Activated CD4-positive, alpha-beta T cell treated with anti-CD3 and anti-CD28 coated beads for 24 hours (primary cell): ENCODE measurements around the gene NOXA1.

Source experiments
- DNase-seq, 2 donors: peaks; one replicate each; pipeline ENCODE4 v3.0.0-alpha.2; 2020; ENCODE audit warnings: low read depth in 2 of 2

NOXA1 gene

DNA sequence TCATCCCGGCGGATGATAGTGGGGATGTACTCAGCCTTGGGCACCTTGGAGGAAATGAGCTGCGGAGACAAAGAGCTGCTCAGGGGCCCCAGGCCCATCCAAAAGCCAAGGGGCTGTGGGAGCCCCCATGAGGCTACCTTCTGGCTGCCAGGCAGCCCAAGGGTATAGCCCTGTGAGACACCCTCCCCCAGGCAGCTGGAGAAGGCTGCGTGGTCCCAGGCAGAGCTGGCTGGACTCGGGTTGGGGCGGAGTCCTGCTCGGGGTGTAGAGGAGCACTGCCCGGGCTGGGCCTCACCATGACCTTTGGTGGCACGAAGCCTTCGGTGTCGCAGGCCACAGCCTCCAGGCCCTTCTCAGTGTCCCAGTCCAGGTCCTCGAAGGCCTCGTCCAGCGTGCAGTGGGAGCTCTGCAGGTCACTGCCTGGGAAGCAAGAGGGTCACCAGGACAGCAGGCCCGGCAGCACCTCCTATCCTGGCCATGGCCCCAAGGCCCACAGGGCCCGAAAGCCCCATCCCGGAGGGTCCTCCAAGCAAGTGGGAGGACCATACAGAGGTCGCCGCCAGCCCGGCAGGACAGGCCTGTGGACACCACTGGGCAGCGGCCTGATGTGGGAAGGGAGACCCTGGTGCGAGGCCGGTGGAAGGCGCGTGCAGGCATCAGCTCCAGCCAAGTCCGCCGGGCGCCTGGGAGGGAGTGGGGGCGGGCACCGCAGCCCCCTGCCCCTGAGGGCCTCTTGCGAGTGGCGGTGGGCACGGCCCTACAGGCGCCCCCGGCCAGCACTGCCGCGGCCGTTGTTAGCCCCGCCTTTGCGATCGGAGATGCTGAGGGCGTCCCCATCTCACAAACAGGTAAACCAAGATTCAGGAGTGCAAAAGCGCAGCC lies 29.8 kb downstream of the NOXA1 start:
- no peak for DNase-seq

DNA sequence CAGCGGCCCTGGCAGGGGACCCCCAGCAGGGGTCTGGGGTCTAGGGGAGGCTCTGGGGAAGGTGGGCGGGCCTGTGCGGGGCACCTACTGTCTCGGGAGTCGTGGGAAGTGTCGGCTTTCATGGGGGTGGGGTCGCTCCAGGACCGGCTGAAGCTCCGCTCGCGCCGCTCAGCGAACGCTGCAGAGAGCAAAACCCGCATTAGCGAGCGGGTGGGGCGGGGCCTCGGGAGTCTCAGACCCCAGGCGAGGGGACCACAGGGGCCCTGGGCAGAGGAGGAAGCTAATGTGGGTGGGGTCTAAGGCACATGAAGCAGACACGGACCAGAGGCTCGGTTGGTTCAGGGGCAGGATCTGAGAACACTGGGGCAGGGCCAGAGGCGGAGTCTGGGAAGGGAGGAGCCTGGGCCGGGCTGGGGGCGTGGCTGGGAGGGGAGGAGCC lies 30.5 kb downstream of the NOXA1 start:
- peak; percentile 41 for DNase-seq

DNA sequence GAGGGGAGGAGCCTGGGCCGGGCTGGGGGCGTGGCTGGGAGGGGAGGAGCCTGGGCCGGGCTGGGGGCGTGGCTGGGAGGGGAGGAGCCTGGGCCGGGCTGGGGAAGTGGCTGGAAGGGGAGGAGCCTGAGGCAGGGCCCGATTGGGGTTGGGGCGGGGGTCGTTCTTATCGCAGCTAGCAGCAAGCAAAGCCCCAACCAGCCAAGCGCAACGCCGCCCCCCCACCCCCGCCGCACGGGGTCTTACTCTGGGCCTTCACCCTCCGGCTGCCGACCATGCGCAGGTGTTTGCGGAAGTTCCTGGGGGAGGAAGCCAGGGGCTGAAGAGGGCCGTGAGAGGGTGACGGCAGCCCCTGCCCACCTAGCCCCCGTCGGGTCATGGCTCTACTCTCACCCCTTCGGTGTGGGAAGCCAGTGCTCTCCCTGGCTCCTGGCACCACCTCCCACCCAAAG lies 31.0 kb downstream of the NOXA1 start:
- no peak for DNase-seq

DNA sequence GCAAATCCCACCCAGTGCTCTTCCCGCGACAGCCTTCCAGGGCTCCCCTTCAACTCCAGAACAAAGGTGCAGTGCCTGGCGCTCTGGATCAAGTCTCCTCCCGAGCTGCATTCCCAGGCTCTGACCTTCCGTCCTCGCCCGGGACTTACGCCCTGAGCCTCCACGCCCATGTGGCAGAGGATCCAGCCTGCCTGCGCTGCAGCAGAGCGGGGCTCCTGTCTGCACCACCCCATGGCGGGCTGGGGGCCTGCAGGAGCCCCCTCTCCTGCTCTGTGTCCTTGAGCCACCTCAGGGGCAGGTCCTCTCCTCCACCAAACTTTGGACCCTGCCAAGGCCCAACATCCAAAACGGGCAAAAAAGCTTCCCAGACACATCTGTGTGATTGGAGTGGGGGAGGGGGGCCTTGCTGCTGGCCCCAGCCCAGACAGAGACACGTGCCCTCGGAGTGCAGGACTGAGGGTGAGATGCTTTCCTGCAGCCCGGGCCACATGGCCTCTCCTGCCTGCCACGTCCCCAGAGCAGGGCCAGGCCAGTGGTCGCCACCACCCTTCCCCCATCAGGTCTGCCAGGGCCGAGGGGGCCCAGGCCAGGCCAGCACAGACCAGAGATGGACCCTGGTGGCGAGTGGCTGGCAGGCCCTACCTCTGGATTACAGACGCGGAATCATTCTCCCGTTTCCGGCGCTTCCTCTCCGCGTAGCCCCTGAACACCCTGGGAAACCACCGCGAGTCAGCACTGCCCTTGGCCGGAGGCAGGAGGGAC lies 31.6 kb downstream of the NOXA1 start:
- DNase-seq, result no peak

DNA sequence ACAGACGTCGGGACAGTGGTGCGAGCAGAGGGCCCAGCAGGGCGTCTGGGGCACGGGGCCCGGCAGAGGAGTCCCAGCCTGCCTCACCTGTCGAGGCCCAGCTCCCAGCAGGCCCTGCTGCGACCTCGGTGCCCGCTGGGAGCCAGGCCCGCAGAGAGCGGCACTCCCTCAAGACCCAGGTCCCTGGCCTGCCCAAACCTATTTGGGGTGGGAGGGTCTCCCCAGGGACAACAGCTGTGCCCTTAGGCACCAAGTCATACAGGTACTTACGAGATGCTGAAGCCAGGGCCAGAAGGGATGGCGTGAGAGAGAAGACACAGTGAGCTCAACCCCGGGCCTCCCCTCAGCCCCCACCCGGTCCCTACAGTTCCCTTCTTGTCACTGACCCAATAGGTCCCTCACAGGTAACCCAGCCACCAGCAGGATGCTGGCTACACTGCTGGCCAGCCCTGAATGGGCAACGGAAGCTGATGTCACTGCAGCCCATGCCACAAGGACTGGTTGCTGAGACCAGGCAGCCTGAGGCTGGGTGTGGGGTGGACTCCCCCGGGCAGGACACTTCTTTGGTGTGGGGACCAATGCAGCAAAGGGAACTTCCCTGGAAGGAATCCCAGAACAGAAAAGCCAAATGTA lies 32.3 kb downstream of the NOXA1 start:
- DNase-seq, result no peak

DNA sequence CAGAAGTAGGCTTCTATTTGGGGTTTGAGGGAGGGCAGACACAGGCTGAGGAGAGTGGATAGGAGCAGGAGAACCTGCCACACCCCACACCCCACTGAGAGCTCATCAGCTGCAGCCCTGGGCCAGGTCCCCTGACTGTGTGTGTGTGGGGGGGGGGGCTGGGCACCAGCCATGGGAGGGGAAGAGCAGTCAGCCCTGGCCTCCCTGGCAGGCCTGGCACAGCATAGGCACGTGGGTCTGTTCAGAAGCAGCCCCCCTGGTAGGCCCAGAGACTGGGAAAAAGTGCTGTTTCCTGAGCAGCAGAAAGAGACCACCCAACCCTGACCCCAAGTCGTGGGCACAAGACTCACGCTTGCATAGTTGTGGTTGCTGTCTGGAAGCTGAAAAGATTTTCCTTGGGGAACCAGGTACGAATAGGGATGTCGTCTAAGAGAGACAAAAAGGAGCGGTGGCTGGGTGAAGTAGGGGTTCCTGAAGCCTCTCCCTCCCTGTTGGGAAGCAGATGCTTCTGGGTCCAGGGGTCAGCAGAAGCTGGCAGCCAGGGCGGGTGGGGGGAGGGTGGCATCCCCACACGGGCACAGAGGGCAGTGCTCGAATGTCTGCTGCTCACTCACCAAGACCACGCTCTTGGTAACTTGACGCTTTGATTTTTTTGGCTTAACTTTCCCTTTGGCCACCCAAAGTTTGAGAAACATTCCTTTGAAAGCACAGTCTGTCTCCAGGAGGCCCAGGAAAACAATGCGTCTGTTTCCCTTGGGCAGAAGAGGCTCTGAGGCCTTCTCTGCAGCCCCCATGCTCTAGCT lies 33.1 kb downstream of the NOXA1 start:
- DNase-seq, result no peak

DNA sequence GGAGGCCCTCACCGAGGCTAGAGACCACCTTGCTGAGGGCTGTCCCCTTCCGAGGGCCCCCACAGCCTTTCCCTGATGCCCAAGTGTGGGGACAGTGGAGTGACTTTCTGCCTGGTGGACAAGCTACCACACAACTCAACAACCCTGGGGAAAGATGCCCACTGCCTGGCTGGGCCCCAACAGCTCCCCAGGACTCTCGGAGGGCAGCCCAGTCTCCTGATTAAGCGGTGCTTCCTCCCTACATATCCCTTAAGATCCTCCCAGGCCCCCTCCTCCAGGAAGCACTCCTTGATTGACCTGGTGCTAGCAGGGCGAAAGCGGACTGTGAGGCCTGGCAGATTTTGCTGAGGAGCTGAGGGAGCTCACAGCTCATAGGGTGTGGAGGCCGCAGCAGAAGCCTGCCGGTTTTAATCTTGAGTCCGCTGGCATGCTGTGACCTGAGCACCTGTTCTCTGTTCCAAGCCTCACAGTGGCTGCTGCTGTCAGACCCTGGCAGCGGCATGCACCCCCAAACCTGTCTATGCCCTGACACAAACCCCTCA lies 33.7 kb downstream of the NOXA1 start:
- no peak for DNase-seq

DNA sequence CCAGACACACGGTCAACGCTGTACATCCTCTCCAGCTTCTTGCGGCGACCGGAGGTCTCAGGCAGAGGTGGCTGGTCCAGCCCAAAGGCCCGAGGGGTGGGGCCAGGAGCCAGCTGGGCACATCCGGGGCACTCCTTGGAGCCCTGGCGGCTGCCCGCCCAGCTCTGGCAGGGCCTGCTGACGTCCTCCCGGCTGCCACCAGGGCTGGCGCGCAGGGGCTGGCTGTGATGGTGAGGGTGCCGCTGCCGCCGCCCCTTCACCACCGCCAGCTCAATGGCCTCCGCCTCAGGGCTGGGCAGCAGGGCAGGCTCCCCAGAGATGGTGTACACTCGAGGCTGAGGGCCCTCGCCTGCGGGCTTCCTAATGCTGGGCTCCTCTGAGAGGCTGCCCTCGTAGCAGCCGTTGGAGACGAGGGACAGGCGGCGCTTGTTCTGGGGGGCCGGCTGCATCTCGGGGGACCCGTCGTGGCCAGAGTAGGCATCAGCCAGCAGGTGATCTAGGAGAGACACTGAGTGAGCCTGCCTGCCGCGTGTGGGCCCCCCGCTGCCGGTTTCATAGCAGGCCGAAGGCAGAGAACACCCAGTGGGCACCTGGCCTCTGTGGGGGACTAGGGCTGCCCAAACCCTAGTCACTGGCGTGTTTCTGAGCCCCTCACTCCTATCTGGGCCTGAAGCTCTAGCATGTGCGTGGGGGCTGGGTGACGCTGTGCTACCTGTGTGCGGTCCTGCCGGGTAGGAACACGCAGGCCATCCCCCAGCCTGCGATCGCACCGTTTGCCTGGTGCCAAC lies 34.4 kb downstream of the NOXA1 start:
- no peak for DNase-seq

DNA sequence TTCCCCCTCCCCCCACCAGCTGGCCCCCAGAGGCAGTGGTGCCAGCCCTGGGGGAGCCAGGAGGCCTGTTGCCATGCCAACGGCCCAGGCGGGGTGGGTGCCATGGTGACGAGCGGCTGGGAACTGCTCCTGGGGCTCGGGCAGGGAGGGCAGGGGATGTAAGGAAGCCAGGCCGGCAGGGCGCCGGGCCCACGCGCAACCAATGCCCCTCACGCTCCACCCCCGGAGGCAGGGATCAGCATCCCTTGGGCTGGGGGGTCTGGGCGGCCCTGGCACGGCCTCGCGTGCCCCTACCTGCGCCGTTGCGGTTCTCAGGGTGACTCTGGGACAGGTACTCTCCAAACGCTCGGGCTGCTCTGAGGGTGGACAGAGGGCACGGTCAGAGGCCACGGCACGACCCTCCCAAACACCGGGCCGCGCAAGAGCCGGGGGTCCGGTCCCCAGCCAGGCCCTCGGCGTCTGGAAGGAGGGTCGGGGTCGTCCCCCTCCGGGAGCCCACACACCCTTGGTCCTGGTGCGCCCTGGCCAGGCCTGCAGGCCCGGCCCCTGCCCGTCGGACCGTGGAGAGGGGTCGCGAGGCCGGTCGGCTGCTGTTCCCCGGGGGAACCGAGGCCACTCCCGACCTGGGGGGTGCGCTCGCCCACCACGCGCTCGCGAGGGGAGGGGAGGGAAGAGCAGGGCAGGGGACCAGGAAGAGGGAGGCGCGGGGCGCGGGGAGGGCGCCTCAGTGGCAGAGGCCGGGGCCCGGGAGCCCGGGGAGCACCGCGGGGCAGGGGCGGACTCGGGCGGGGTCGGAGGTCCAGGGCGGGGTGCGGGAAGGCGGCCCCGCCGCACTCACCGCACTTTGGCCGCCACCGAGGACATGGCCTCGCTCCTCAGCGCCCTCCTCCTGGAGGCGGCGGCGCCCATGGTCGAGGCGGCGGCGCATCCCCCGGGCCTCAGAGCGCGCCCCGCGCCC lies 35.3 kb downstream of the NOXA1 start:
- no peak for DNase-seq

DNA sequence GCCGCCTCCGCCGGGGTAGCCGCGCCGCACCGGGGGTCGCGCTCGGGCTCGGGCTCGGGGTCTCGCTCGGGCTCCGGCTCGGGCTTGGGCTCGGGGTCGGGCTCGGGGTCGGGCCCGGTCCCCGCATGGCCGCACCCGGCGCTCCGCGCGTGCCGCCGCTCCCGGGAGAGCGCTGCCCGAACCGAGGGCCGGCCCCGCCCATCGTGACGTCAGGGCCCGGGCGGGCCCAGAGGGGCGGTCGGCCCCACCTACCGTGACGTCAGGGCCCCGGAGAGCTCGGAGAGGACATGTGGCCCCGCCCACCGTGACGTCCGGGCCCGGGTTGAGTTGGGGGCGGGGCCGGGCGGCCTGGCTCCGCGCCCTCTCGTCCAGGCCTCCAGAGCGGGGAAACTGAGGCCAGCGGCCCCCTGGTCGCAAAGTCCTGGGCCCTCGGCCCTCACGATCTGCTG lies 36.0 kb downstream of the NOXA1 start, which contains the start of gene NSMF:
TSS of gene NSMF (minus strand) at position 183 of the 449 bp plus-strand sequence. CDS start 232 bp downstream, outside the sequence.
- peak; percentile 94 for DNase-seq

DNA sequence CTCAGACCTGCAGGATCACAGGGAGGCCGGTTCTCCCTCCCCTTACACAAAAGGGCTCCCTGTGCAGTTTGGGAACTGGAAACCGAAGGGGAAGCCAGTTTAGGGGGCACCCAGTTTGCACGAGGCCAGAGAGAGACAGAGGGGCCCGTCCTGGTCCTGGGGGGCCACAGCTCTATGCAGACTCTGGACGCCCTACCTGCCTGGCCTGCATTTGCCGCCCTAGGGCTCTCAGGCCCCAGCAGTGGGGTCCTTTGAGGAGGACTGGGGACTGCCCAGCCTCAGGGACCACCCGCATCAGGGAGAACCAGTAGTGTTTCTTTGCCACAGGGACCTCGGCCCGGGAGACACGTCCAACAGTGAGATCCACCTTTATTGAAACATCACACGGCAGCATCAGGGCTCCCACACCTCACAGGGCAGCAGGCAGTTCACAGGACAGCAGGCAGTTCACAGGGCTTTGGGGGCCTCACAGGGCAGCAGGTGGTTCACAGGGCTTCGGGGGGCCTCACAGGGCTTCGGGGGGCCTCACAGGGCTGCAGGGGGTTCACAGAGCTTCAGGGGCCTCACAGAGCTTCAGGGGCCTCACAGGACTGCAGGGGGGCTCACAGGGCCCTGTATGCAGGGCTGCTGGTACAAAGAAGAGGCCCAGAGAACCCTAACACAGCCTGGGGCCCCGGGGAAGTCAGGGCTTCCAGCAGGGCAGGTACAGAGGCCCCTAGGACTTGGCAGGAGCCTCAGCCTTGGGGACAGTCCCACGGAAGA lies 36.6 kb downstream of the NOXA1 start:
- no peak for DNase-seq

DNA sequence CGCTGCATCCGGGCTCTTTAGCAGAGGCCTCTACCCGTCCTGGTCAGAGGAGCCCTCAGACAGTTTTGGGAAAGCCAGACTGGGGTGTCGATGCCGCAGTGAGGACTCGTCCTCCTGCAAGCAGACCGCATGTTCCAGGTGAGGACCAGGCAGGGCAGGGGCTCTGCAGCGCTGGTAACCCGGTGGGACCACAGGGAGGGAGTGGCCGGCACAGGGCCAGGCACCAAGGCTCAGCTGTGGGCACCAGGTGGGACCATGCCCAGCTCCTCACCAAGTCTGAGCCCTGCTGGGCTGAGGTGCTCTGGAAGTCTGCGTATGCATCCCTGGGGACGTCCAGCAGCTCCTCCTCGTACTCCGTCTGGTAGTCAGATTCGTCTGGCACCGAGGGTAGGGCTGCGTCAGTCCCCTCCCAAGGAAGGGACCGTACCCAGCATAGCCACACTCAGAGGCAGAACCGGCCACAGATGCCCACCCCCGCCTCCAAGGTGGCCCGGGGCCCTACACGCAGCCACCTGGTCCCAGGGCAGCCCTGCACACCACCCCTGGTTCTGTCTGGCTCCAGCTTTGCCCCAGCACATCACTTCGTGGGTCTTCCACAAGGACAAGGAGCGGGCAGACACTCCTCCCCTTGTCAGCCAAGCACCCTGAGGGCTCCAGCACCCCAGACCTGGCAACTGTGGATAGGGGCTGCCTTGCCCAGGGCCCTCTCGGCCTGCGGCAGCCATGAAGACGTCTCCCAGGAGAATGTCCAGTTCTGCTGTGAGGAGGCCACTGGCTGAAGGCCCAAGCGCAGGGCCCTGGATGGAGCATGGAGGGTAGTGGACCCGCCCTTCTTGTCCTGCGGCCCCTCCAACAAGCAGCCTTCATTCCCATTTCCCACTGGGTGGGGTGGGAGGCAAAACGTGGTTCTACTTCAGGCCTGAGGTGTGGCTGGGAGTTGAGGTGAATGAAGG lies 37.4 kb downstream of the NOXA1 start:
- DNase-seq, result no peak

DNA sequence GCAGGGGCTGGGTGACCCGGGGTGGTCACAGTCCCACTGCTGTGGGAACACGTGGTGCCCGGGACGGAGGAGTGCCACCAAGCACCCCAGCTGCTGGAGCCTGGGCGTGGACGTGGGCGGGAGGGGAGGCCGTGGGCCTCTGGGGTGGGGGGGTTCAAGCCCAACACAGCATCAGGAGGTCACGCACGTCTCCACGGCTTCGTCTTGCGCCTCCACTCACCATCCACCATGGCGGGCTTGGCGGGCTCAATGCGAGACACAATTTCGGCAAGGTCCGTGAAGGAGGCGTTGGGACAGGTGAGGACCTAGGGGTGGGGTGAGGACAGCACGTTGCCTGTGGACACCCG lies 38.1 kb downstream of the NOXA1 start:
- no peak for DNase-seq

DNA sequence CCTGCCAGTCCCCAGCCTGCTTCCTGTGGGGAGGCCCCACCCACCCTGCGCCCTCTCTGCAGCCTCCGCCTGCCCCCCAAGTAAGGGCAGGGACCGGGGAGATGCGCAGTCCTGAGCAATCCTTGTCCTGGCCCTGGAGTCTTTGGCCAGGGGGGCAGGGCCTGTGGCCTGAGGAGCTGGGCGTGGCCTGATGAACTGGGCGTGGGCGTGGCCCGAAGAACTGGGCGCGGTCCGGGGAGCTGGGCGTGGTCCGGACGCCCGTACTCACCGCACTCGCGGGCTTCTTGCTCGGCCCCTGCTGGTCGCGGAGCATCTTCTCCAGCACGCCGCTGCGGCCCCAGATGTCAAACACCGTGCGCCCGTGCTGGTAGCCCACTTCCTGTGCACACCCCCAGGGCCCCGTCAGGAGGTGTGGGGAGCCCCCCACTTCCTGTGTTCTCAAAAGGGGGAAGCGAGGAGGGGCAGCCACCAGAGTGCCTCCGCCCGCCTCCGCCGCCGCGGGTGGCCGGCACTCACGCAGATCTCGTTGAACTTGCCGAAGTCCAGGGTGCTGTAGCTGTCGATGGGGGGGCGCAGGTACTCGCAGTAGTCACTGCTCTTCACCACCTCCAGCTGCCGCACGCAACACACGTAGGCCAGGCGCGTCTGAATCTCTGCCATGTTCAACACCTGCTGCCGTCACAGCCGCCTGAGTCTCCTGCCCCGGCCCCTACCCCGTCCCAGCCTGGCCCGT lies 38.6 kb downstream of the NOXA1 start:
- DNase-seq, result peak; percentile 42 to 72

DNA sequence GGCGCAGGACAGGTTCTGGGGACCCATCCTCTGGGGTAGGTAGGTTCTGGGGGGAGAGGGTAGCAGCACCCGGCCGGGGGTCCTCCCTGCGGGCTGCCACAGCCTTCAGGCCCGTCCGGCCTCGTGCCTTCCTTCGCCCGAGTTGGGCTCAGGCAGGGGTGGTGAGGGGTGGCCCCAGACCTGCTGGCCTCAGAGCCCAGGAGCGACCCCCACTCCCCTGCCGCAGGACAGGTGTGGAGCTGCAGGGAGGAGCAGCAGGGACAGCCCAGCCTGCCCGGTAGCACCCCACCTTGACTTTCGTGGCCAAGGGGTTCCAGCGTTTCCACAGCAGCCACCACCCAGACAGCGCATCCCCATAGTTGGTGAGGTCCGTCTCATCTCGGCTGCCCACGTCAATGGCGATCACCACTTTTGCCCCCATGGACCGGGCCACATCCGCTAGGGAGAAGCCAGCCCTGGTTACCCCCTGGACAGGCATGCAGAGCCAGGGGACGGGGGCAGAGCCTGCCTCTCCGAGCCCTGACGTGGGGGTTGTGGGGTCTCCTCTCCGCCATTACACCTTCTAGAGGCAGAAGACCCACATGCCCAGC lies 39.3 kb downstream of the NOXA1 start:
- no peak for DNase-seq
